Middle frontal gyrus (tissue), 1 donor: ENCODE measurements around the gene SAMD14.

Experiments
- DNase-seq: peaks from one replicate; pipeline ENCODE4 v3.0.0-alpha.2; 2015; ENCODE audit warnings: low spot score; ENCODE audit errors: extremely low spot score

Gene SAMD14

DNA sequence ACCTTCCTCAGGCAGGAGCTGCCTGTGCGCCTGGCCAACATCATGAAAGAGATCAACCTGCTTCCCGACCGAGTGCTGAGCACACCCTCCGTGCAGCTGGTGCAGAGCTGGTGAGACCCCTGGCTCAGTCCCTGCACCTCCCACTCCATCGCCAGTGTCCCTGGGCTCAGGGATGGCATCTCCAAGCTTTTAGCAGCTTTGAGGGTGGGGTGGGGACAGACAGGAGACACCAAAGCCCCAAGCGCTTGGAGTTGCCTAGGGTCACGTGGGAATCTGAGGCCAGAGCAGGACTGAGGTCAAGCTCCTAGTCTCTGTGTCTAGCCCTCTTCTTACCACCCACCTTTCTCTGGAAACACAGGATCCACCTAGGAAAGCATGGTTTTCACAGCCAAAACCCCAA is 32.5 kb downstream of the SAMD14 start:
- DNase-seq, result no peak

DNA sequence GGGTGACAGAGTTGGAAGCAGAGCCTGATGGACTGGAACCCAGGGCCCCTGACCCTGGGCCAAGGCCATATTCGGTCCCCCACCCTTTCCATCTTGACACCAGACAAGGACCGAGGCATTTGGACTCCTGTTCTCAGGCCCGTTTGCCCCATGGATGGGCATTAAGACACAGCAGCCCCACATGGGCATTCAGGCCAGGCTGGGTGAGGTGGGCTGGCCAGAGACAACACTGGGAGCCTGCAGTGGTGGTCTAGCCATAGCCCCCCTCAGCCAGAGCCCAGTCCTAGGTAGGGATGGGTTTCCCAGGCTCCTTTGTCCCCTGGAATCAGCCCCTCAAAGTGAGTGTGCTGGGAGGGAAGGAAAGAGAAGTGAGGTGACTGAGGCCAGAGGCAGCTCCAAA is 33.2 kb downstream of the SAMD14 start:
- no peak for DNase-seq

DNA sequence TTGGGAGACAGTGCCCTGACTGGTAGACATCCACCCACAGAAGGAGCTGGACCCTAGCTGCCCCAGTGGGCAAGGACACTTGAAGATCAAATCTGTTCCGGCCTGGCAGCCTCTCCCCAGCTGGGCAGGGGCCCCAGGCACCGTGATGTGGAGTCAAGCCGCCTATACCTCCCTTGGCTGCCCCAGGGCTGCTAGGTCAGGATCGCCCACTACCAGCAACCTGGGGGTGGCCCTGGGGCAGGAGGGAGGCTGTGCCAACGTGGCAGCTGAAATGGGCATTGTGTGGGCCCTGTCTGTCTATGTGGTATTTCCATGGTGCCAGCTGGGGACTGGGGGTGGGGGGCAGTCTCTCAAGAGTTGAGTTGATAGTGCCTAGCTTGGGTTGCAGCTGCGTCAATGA is 33.9 kb downstream of the SAMD14 start:
- DNase-seq, result no peak

DNA sequence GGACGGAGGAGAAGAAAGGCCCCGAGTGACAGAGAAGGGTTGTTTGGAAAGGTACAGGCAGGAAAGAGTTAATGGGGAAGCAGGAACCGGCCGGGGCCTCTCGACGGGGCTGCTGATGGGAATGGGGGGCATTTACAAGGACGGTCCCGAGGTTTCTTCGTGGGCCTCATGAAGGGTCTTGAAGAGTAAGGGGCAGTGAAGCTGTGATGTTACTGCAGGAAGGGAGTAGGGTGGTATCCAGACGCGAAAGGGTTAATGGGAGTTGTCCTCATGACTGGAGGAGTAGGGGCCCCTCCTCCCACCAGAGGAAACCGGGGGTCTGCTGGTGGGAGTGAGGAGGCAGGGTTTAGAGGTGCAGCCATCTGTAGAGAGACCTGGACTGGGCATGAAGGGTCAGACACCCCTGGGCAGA is 34.3 kb downstream of the SAMD14 start:
- no peak for DNase-seq

DNA sequence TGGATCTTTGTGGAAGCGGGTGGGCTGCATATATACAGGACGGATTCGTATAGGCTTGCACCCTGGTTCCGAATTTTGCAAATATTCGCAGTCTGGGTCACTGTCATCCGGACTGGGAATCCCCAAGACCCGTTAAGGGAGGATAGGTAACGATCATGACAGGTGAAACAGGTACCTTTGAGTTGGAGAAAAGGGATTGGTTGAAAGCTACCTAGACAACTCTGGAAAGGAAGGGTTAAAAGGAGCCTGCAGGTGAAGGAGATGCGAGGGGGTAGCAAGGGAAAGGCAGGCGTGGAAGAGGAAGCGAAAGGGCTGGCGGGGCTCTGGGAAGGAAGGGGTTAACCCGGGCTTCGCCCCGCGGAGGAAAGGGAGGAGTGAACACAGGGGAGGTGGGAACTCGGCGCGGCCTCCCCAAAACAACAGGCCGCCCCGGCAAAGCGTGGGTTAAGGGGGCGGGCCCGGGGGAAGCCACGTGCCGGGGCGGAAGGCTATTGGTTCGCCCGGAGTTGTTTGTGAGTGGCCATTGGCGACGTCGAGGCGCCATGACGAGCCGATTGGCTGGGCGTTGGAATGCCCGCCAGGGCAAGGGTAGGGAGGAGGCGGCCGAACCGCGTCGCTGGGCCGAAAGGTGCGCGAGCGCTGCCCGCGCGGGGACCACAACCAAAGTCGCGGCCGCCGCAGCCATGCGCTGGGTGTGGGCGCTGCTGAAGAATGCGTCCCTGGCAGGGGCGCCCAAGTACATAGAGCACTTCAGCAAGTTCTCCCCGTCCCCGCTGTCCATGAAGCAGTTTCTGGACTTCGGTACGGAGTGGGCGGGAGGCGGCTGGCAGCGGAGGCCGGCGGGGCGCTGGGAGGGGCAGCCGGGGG is 35.0 kb downstream of the SAMD14 start, which contains the start of gene PDK2:
Gene PDK2 (plus strand): TSS at position 599 of the 867 bp plus-strand sequence. CDS start 85 bp downstream, at position 684.
- peak; percentile 91 for DNase-seq

DNA sequence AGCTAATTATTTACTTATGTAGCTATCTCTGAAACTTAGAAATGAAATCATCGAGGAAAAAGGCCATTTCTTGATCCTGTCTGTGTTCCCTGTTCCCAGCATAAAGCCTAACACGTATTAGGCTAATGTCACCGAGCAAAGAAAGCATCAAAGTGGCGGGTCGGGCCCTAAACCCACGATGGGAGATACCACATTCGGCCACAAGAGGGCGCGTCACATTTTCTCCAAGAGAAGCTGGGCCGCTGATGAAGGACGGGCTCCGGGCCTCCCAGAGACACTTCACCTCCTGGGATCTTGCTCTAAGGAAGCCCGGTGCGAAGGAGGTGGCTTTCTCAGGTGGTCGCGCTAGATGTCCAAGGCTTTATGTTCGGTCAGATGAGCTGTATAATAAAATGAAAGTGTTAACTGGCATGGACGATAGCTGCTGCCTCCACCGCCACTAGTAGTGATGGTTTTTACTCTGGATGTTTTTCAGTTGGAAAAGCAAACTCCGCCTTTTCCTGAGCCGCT is 35.7 kb downstream of the SAMD14 start:
- DNase-seq, result peak; percentile 94

DNA sequence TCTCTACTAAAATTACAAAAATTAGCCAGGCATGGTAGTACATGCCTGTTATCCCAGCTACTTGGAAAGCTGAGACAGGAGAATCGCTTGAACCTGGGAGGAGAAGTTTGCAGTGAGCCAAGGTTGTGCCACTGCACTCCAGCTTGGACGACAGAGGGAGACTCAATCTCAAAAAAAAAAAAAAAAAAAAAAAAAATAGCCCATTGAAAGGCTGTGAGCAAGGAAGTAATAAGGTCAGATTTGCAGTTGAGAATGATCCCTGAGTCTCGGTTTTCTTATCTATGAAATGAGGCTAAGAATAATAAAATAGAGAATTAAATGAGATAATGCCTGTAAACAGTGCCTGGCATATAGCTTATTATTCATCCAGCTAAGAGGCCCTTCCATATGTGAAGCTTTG is 36.2 kb downstream of the SAMD14 start:
- DNase-seq, result no peak

DNA sequence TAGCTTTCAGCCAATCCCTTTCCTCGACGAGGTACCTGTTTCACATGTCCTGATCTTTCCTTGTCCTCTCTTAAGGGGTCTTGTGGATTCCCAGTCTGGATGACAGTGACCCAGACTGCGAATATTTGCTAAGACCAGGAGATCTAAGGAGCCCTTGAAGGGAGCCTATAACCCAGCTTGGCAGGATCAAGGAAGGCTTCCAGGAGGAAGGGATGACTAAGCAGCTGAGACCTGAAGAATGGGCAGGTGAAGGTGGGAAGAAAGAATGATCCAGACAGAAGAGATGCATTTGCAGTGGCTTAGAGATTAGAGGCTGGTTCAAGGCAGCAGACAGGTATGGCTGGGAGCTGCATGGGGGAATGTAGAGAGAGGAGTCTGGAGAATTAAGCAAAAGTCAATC is 36.7 kb downstream of the SAMD14 start:
- no peak for DNase-seq

DNA sequence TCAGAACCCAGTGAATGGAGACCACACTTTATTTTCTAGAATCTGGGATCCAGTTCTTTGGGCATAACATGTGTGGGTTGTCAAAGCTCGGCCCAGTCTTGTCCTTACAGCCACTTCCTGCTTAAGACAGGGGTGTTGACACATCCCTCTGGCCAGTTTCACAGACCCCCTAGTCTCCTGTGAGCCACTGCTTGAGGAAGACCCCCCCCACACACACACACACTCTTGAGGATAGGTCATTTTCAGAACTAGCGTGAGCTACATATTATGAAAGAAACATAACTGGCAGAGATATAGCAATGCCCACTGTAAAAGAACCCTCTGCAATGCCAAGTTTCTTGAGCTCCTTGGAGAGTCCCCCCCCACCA is 38.1 kb downstream of the SAMD14 start:
- no peak for DNase-seq

DNA sequence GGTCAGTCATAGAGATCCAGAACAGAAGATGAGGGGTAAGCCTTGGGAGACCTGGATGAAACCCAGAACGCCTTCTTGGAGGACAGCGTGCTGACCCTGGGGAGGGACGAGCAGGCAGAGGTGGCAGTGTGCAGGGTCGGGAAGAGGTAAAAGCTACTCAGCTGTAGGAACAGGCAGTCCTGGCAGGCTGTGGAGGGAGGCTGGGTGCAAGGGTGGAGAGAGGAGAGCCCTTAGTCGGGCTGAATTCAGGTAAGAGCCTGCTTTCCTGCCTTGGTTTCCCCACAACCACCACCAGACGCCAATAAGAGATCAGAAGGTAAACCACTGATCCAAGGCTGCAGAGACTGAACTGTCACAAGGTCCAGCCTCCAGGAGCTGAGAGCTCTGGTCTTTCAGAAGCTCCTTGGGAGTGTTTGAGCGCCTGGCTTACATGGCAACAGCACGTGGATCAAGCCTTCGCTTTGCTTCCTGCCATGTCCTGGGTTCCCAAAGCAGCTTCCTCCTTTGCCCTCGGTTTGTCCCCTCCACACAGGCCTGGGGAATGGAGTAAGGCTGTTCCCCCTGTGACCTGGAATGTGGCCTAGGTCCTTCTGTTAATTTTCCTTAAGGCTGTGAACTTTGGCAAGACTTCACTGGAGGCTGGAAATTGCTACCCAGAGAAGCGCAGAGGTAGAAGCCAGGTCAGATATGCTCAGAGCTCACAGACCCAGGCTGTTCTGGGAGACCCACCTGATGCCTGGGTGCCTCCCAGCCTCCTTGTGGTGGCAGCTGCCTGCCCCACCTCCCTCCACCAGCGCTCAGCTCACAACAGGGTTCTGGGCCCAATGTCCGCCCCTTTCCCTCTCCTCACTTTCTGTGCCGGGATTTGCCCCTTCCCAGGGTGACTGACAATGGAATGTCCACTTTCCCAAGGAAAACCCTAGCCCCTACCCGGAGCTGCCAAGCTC is 38.7 kb downstream of the SAMD14 start:
- no peak for DNase-seq

DNA sequence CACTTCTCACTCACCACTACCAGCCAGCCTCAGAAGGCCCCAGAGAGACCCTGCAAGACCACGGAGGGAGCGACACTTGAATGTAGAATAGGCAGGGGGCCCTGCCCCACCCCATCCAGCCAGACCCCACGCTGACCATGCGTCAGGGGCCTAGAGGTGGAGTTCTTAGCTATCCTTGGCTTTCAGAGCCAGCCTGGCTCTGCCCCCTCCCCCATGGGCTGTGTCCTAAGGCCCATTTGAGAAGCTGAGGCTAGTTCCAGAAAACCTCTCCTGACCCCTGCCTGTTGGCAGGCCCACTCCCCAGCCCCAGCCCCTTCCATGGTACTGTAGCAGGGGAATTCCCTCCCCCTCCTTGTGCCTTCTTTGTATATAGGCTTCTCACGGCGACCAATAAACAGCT is 39.9 kb downstream of the SAMD14 start:
- no peak for DNase-seq

DNA sequence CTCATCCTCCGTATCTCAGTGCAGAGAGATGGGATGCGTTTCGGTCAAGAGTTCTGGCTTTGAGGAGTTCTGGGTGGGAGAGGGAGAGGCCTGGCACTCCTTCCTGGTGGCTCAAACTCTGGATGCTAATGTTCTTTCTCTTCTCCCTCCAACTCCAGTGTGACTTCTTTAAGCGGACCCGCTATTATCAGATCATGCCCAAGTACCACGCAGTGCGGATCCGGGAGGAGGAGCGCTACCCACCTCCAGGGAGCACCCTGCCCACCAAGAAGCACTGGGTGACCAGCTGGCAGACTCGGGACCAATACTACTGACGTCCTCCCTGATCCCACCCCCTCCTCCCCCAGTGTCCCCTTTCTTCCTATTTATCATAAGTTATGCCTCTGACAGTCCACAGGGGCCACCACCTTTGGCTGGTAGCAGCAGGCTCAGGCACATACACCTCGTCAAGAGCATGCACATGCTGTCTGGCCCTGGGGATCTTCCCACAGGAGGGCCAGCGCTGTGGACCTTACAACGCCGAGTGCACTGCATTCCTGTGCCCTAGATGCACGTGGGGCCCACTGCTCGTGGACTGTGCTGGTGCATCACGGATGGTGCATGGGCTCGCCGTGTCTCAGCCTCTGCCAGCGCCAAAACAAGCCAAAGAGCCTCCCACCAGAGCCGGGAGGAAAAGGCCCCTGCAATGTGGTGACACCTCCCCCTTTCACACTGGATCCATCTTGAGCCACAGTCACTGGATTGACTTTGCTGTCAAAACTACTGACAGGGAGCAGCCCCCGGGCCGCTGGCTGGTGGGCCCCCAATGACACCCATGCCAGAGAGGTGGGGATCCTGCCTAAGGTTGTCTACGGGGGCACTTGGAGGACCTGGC is 40.8 kb downstream of the SAMD14 start:
- DNase-seq, result no peak

DNA sequence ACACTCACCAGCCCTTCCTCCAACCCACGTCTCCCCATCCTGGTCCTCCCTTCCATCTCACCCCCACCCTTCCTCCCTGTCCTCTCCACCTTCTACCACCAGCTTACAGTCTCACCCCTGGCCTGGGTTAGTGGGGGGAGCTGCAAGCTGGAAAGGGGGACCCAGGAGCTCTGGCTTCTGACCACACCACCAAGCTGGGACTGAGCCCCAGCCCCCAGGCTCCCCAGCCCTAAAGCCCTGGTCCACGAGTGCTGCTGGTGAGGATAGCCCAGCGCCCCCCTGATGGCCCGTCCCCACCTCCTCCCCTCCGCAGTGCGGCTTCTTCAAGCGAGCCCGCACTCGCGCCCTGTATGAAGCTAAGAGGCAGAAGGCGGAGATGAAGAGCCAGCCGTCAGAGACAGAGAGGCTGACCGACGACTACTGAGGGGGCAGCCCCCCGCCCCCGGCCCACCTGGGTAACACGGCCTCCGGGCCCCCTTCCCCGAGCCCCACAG is 42.0 kb downstream of the SAMD14 start:
- no peak for DNase-seq

DNA sequence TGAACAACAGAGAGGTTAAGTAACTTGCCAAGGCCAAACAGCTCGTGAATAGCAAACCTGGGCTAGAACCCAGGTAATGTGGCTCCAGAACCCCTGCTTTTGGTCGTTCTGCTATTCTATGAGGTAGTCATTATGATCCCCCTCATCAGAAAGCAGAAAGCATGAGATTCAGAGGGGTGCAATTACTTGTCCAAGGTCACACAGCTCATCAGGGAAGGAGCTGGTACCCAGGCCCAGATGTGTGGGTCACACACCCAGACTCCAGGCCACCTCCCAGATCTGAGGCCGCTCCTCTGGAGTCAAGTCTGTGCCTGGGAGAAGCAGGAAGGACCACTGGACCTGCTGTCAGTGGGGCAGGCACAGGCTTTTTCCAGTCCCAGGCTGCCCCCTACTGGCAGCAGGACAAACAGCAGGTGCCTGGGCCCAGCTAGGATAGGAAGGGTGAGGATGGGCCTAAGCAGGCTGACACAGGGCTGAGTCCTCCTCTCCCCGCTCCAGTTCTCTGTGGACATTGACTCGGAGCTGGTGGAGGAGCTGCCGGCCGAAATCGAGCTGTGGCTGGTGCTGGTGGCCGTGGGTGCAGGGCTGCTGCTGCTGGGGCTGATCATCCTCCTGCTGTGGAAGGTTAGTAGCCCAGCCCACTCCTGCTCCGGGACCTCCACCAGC is 42.6 kb downstream of the SAMD14 start:
- no peak for DNase-seq

DNA sequence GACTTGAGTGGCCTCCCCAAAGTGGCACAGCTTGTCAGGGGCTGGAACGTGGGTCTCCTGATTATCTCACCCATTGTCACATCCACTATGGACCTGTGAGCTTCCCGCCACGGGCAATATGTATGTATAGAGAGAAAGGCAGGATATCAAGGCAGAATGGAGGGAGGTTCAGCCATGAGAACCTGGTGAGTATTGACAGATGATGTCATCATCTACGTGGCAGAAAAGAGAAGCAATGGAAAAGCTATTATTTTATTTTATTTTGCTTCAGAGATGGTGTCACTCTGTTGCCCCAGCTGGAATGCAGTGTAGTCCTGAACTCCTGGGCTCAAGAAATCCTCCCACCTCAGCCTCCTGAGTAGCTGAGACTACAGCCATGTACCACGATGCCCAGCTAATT is 48.2 kb downstream of the SAMD14 start:
- DNase-seq, result no peak

DNA sequence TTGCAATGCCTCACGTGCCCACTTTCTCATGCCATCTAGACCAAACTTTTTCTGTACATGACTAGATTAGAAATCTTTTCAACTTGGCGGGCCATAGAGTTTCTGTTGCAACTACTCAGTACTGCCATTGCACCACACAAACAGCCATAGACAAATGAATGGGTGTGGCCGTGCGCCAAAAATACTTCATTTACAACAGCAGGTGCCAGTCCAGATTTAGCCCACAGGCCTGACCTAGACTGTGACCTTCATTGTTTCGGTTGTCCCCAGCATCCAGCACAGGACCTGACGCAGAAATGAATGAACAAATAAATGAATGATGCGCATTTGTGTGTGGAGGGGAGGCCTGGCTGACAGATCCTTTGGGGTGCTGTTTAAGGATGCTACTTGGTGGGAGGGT is 49.1 kb downstream of the SAMD14 start:
- no peak for DNase-seq

DNA sequence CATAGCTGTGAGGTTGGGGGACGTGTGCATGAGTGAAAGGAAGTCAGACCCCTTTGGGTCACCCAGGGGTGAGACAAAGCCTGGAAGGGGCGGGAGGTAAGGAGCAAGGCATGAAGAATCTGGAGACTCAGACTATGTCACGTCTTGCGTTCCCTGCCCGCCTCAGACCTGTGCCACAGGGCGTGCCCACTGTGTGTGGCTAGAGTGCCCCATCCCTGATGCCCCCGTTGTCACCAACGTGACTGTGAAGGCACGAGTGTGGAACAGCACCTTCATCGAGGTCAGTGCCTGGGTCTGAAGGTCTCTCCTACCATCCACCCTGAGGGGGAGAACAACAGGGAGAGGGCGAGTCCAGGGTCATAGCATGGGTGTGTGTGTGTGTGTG is 49.9 kb downstream of the SAMD14 start:
- no peak for DNase-seq

DNA sequence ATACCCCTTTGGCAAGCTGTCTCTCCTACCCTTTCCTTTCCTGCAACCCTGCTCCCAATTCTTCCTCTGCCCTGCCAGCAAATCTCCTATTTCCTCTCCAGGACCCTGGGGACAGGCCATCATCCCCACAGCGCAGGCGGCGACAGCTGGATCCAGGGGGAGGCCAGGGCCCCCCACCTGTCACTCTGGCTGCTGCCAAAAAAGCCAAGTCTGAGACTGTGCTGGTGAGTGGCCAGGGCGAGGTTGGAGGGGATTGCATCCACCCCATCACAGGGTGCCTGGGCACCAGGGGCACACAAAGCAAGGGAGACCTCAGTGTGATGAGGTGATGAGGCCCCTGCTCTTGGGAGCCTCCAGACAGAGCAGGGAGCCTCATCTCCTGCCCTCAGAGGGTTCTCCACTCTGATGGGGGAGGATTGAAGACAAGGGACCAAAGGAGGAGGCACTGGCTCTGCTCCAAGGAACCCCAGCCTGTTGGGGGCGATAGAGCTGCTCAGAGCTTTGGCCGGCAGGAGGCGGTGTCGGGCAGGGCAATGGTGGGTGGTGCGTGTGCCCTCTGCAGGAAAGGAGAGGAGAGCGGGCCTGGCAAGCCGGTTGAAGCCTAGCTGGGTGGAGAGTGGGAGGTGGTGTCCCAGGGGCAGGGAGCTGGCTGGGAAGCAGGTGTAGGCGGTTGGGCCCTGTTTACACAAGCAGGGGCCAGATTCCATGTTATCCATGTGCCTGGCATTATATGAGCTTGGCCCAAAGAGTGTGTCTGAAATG is 50.4 kb downstream of the SAMD14 start:
- no peak for DNase-seq

DNA sequence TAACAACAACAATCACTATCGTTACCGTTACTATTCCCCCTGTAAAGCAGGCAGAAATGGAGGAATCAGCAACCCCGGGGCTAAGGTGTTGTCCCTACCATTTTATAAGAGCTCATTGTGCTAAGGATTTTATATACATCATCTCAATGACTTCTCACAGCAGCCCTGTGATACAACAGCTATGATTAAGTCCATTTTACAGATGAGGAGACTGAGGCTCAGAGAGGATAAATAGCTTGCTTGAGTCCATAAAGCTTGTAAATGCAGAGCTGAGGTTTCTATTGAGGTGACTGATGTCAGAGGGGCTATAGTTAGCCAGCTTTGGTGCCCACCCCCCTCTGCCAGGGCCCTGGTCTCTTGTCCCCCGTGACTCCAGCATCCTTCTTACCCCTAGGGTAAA is 51.5 kb downstream of the SAMD14 start:
- no peak for DNase-seq
